ENCODE data around the gene UGDH. TPM values are rescaled to one million over a fixed set of nuclear protein-coding genes. Genes with fewer than 3 reads are reported as not detected.
A peak's percentile ranks its signal among the peaks of the same experiment; 100 is the strongest.

The UGDH gene
- total and polyA plus RNA-seq, 4 donors, result 33.1 to 241 (median 84.0) TPM

GRCh38 chr4:39568805-39569204 lies 41.6 kb upstream of the UGDH start:
- Histone ChIP-seq H3K4me3 (ENCODE audit: low read depth in 1 of 3, low read length in 3 of 3) (no peak overlapping the region), H3K9me3 (ENCODE audit: control insufficient read depth in 4 of 4, low read length in 3 of 4) (no peaks in the 10 kb centered on the region), H3K9ac (ENCODE audit: low read depth in 1 of 2, low read length in 2 of 2) (peak overlapping the region in 1 of 2 donors; percentile 37), H3K27ac (ENCODE audit: low read depth in 1 of 2, low read length in 2 of 2) (peak overlapping the region; percentile 48 to 70), H3K4me1 (ENCODE audit: control insufficient read depth in 4 of 4, insufficient read depth in 4 of 4, low read length in 3 of 4) (peaks cover 2 to 22% (median 13%) of the 10 kb centered on the region in 4 donors), H3K36me3 (ENCODE audit: control insufficient read depth in 4 of 4, insufficient read depth in 3 of 4, low read depth in 1 of 4, low read length in 3 of 4) (peaks cover 6 to 32% (median 15%) of the 10 kb centered on the region in 4 donors), H3K27me3 (ENCODE audit: control insufficient read depth in 4 of 4, insufficient read depth in 4 of 4, low read length in 3 of 4) (no peaks in the 10 kb centered on the region)
- DNase-seq (ENCODE audit: low spot score), result no peak
- WGBS, result 44% methylated on average over 3 of the region's 3 CpGs
- TF ChIP-seq TAF1 (conservative IDR thresholded peaks at IDR 0.05), result no peak
- TF ChIP-seq SP1 (IDR thresholded peaks at IDR 0.05), result peak; percentile 20
- TF ChIP-seq, protein P1, sequence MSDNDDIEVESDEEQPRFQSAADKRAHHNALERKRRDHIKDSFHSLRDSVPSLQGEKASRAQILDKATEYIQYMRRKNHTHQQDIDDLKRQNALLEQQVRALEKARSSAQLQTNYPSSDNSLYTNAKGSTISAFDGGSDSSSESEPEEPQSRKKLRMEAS (IDR thresholded peaks at IDR 0.05), result no peak
- TF ChIP-seq HNF4G (IDR thresholded peaks at IDR 0.05), result no peak

DNA sequence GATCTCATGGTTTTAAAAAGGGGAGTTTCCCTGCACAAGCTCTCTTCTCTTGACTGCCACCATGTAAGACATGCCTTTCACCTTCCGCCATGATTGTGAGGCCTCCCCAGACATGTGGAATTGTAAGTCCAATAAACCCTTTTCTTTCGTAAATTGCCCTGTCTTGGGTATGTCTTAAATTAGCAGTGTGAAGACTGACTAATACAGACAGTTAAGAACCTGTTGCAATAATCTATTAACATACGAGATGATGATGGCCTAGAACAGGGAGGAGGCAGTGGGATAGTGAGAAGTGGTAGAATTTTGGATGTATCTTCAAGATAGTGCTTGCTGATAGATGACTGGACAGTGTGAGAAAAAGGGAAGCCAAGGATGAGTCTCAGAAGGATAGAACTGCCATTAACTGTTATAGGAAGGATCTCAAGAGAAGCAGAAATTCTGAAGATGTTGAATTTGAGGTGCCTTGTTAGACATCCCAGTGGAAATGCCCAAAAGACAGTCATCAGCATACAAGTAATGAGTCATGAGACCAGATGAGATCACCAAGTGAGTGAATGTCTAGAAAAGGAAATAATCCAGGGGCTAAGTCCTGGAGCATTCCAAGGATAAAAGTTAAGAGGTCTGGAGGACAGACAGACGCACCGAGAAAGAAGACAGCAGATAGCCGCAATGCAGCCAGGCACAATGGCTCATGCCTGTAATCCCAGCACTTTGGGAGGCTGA lies 38.8 kb upstream of the UGDH start:
- TF ChIP-seq JUND (IDR thresholded peaks at IDR 0.05) (no peak), HNF4G (IDR thresholded peaks at IDR 0.05) (no peak)
- TF ChIP-seq, protein P2, sequence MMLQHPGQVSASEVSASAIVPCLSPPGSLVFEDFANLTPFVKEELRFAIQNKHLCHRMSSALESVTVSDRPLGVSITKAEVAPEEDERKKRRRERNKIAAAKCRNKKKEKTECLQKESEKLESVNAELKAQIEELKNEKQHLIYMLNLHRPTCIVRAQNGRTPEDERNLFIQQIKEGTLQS (IDR thresholded peaks at IDR 0.05), result no peak
- TF ChIP-seq, protein P3, sequence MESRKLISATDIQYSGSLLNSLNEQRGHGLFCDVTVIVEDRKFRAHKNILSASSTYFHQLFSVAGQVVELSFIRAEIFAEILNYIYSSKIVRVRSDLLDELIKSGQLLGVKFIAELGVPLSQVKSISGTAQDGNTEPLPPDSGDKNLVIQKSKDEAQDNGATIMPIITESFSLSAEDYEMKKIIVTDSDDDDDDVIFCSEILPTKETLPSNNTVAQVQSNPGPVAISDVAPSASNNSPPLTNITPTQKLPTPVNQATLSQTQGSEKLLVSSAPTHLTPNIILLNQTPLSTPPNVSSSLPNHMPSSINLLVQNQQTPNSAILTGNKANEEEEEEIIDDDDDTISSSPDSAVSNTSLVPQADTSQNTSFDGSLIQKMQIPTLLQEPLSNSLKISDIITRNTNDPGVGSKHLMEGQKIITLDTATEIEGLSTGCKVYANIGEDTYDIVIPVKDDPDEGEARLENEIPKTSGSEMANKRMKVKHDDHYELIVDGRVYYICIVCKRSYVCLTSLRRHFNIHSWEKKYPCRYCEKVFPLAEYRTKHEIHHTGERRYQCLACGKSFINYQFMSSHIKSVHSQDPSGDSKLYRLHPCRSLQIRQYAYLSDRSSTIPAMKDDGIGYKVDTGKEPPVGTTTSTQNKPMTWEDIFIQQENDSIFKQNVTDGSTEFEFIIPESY (IDR thresholded peaks at IDR 0.05), result no peak
- H3K36me3 ChIP-seq (ENCODE audit: control insufficient read depth in 4 of 4, insufficient read depth in 3 of 4, low read depth in 1 of 4, low read length in 3 of 4), result peaks cover 6 to 32% (median 16%) of the 10 kb centered on the region in 4 donors
- WGBS, result 98% methylated on average over 6 of the region's 6 CpGs

DNA sequence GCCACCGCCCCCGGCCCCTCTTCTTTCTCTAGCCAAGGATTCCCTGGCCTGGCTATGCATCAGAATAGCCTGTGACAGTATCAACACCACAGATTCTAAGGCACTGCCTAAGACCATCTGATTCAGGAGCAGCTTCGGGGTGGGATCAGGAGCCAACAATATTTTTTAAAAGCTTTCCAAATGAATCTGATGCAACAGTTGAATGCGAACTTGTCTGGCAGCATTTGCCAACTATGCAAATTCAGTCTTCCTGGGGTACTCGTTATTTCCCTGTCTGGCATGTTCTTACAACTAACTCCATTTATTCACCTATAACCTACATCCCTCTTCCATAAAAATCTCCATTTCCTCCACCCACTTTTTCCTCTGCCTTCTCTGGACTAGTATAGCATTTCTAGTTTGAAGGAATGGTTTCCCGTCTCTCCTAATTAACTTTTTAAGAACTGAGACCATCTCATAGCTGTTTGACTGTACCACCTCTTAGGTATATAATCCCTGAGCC lies 36.2 kb upstream of the UGDH start:
- TF ChIP-seq HNF4A (conservative IDR thresholded peaks at IDR 0.05), result no peak
- TF ChIP-seq FOXA1 (IDR thresholded peaks at IDR 0.05), result no peak
- TF ChIP-seq EGR1 (IDR thresholded peaks at IDR 0.05; ENCODE audit: low read depth in 2 of 2), result no peak
- TF ChIP-seq FOXA2 (IDR thresholded peaks at IDR 0.05), result no peak
- TF ChIP-seq, protein P4, sequence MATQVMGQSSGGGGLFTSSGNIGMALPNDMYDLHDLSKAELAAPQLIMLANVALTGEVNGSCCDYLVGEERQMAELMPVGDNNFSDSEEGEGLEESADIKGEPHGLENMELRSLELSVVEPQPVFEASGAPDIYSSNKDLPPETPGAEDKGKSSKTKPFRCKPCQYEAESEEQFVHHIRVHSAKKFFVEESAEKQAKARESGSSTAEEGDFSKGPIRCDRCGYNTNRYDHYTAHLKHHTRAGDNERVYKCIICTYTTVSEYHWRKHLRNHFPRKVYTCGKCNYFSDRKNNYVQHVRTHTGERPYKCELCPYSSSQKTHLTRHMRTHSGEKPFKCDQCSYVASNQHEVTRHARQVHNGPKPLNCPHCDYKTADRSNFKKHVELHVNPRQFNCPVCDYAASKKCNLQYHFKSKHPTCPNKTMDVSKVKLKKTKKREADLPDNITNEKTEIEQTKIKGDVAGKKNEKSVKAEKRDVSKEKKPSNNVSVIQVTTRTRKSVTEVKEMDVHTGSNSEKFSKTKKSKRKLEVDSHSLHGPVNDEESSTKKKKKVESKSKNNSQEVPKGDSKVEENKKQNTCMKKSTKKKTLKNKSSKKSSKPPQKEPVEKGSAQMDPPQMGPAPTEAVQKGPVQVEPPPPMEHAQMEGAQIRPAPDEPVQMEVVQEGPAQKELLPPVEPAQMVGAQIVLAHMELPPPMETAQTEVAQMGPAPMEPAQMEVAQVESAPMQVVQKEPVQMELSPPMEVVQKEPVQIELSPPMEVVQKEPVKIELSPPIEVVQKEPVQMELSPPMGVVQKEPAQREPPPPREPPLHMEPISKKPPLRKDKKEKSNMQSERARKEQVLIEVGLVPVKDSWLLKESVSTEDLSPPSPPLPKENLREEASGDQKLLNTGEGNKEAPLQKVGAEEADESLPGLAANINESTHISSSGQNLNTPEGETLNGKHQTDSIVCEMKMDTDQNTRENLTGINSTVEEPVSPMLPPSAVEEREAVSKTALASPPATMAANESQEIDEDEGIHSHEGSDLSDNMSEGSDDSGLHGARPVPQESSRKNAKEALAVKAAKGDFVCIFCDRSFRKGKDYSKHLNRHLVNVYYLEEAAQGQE (IDR thresholded peaks at IDR 0.05), result no peak
- TF ChIP-seq NR2F2 (IDR thresholded peaks at IDR 0.05), result no peak
- no peak for TF ChIP-seq JUND (IDR thresholded peaks at IDR 0.05)
- H3K4me3 ChIP-seq (ENCODE audit: low read depth in 1 of 3, low read length in 3 of 3), result no peak overlapping the region
- H3K27me3 ChIP-seq (ENCODE audit: control insufficient read depth in 4 of 4, insufficient read depth in 4 of 4, low read length in 3 of 4), result no peaks in the 10 kb centered on the region
- no peak for DNase-seq (ENCODE audit: low spot score)
- H3K9ac ChIP-seq (ENCODE audit: low read depth in 1 of 2, low read length in 2 of 2), result no peak overlapping the region
- H3K9me3 ChIP-seq (ENCODE audit: control insufficient read depth in 4 of 4, low read length in 3 of 4), result no peaks in the 10 kb centered on the region
- peaks cover 6 to 27% (median 14%) of the 10 kb centered on the region in 4 donors for H3K36me3 ChIP-seq (ENCODE audit: control insufficient read depth in 4 of 4, insufficient read depth in 3 of 4, low read depth in 1 of 4, low read length in 3 of 4)
- peaks cover 0 to 8% (median 6%) of the 10 kb centered on the region in 4 donors for H3K4me1 ChIP-seq (ENCODE audit: control insufficient read depth in 4 of 4, insufficient read depth in 4 of 4, low read length in 3 of 4)
- 73% methylated on average over 6 of the region's 6 CpGs for WGBS
- H3K27ac ChIP-seq (ENCODE audit: low read depth in 1 of 2, low read length in 2 of 2), result no peak overlapping the region

More for the DNA sequence above, 38.8 kb upstream of the UGDH start:
- no peaks in the 10 kb centered on the region for H3K9me3 ChIP-seq (ENCODE audit: control insufficient read depth in 4 of 4, low read length in 3 of 4)
- DNase-seq (ENCODE audit: low spot score), result no peak
- no peak overlapping the region for H3K27ac ChIP-seq (ENCODE audit: low read depth in 1 of 2, low read length in 2 of 2)
- peaks cover 0 to 10% (median 4%) of the 10 kb centered on the region in 4 donors for H3K4me1 ChIP-seq (ENCODE audit: control insufficient read depth in 4 of 4, insufficient read depth in 4 of 4, low read length in 3 of 4)
- H3K4me3 ChIP-seq (ENCODE audit: low read depth in 1 of 3, low read length in 3 of 3), result no peak overlapping the region
- no peak overlapping the region for H3K9ac ChIP-seq (ENCODE audit: low read depth in 1 of 2, low read length in 2 of 2)
- H3K27me3 ChIP-seq (ENCODE audit: control insufficient read depth in 4 of 4, insufficient read depth in 4 of 4, low read length in 3 of 4), result no peaks in the 10 kb centered on the region

Data from liver (tissue), 9 donors.